ENCODE measurements around the gene TIGD7.

Gene TIGD7

DNA sequence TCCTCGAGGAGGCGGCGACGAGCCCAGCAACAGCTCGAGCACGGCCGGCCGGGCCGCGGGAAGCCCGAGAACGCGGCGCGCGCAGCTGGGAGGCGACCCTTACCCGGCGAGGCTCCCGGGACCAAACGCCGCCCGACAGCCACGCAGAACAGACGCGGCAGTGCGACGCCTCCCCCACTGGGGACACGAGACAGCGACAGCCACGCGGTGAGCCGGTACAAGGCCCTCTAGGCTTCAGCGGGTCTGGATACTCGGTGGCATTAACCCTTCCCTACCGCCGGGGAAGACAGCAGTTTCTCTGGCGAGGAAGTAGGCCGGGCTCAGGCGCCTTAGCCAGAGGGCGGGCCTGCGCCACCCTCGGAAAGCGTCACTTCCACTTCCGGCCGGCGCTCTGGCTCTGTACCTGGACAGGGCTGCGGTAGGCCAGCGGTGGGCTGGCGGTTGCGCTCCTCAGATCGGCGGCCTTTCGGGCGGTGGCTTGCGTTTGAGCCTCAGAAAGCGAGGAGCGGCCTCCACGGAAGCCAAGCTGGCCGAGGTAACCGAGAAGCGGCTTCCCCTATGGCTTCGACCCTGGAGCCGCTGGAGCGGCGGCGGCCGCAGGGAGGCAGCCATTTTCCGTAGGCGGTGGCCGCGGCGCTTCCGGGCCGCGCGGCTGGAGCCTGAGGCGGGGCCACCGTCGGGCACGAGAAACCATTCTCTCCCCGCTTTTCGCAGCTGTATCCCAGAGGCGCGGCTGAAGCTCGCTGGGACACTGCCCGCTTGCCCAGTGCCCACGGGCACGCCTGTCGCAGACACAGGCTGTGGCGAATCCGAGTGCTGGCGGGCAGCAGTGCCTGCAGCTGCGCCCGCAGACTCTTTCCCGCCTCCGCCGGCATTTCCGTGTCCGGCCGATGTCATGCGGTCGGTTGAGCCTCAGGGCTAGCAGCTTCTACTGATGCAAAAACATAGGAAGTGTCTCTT is at the start of gene TIGD7, which contains the start of gene ZNF75A:
Gene TIGD7 (minus strand): TSS at position 322 of the 960 bp plus-strand sequence. CDS start 4,816 bp downstream, outside the sequence.
Gene ZNF75A (plus strand): TSS at position 389 of the 960 bp plus-strand sequence. CDS start 2,932 bp downstream, outside the sequence.
- Histone ChIP-seq H3K9me3 (ENCODE audit: control insufficient read depth in 5 of 5, low read length in 5 of 5) (peaks cover 24 to 63% (median 49%) of the 10 kb centered on the region in 5 donors), H3K4me3 (ENCODE audit: low read depth in 1 of 5, low read length in 5 of 5) (peak within 1 kb of the TSS; percentile 80 to 93 (median 91)), H3K4me1 (ENCODE audit: control insufficient read depth in 5 of 5, insufficient read depth in 5 of 5, low read length in 5 of 5) (peaks cover 0 to 24% (median 19%) of the 10 kb centered on the region in 5 donors), H3K27me3 (ENCODE audit: control insufficient read depth in 5 of 5, insufficient read depth in 4 of 5, low read length in 5 of 5) (no peaks in the 10 kb centered on the region), H3K9ac (ENCODE audit: low read length in 5 of 5) (peak within 1 kb of the TSS; percentile 48 to 94 (median 87)), H3K36me3 (ENCODE audit: control insufficient read depth in 5 of 5, insufficient read depth in 5 of 5, low read length in 5 of 5) (peaks cover 14 to 33% (median 16%) of the 10 kb centered on the region in 5 donors), H3K27ac (ENCODE audit: low read depth, low read length) (peak within 1 kb of the TSS; percentile 84)

- H3K9ac ChIP-seq (ENCODE audit: low read length in 5 of 5) = no peak overlapping the region
- H3K27ac ChIP-seq (ENCODE audit: low read depth, low read length) = no peak overlapping the region
- H3K4me1 ChIP-seq (ENCODE audit: control insufficient read depth in 5 of 5, insufficient read depth in 5 of 5, low read length in 5 of 5) = no peaks in the 10 kb centered on the region
- no peak overlapping the region for H3K4me3 ChIP-seq (ENCODE audit: low read depth in 1 of 5, low read length in 5 of 5)
- H3K9me3 ChIP-seq (ENCODE audit: control insufficient read depth in 5 of 5, low read length in 5 of 5) = no peaks in the 10 kb centered on the region
- no peaks in the 10 kb centered on the region for H3K36me3 ChIP-seq (ENCODE audit: control insufficient read depth in 5 of 5, insufficient read depth in 5 of 5, low read length in 5 of 5)
- H3K27me3 ChIP-seq (ENCODE audit: control insufficient read depth in 5 of 5, insufficient read depth in 4 of 5, low read length in 5 of 5) = no peaks in the 10 kb centered on the region
Measured at GRCh38 chr16:3349175-3349574, 43.9 kb upstream of the TIGD7 start.

DNA sequence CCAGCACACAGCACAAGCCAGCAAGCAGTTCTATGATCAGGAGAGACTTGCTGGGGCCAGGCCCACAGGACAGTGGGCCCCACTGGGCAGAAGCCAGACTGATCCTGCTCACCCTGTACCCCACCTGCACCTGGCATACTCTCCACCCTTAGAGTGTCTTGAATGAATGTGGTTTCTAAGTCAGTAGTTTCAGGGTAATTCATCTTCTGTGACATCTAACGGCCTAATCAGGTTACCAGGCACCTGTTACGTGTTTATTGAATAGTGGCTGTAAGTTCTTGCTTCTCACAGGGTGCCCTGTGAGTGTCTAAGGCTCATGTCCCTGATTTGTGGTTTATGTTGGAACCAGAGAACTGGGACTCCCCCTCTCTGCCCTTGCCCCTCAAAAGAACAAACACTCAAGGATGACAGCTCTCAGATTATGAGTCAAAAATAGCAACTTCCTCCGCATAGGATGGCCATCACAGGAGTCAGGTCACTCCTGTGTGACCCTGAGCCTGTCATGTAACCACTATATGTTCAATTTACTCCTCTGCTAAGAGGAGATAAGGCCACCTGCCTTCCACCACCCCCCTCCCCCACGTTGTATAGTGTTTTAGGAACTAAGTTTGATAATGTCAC is 43.4 kb upstream of the TIGD7 start:
- no peak overlapping the region for H3K9ac ChIP-seq (ENCODE audit: low read length in 5 of 5)
- no peaks in the 10 kb centered on the region for H3K9me3 ChIP-seq (ENCODE audit: control insufficient read depth in 5 of 5, low read length in 5 of 5)
- no peaks in the 10 kb centered on the region for H3K27me3 ChIP-seq (ENCODE audit: control insufficient read depth in 5 of 5, insufficient read depth in 4 of 5, low read length in 5 of 5)
- H3K27ac ChIP-seq (ENCODE audit: low read depth, low read length) = no peak overlapping the region
- H3K4me1 ChIP-seq (ENCODE audit: control insufficient read depth in 5 of 5, insufficient read depth in 5 of 5, low read length in 5 of 5) = no peaks in the 10 kb centered on the region
- H3K4me3 ChIP-seq (ENCODE audit: low read depth in 1 of 5, low read length in 5 of 5) = no peak overlapping the region
- no peaks in the 10 kb centered on the region for H3K36me3 ChIP-seq (ENCODE audit: control insufficient read depth in 5 of 5, insufficient read depth in 5 of 5, low read length in 5 of 5)

- Histone ChIP-seq H3K9ac (ENCODE audit: low read length in 5 of 5) (no peak overlapping the region), H3K4me1 (ENCODE audit: control insufficient read depth in 5 of 5, insufficient read depth in 5 of 5, low read length in 5 of 5) (no peaks in the 10 kb centered on the region), H3K9me3 (ENCODE audit: control insufficient read depth in 5 of 5, low read length in 5 of 5) (no peaks in the 10 kb centered on the region), H3K27me3 (ENCODE audit: control insufficient read depth in 5 of 5, insufficient read depth in 4 of 5, low read length in 5 of 5) (no peaks in the 10 kb centered on the region), H3K27ac (ENCODE audit: low read depth, low read length) (no peak overlapping the region), H3K36me3 (ENCODE audit: control insufficient read depth in 5 of 5, insufficient read depth in 5 of 5, low read length in 5 of 5) (no peaks in the 10 kb centered on the region), H3K4me3 (ENCODE audit: low read depth in 1 of 5, low read length in 5 of 5) (no peak overlapping the region)
Measured at GRCh38 chr16:3347586-3347985, 42.4 kb upstream of the TIGD7 start.

GRCh38 chr16:3346041-3346440 is 40.8 kb upstream of the TIGD7 start:
- Histone ChIP-seq H3K27ac (ENCODE audit: low read depth, low read length) (no peak overlapping the region), H3K9ac (ENCODE audit: low read length in 5 of 5) (no peak overlapping the region), H3K36me3 (ENCODE audit: control insufficient read depth in 5 of 5, insufficient read depth in 5 of 5, low read length in 5 of 5) (no peaks in the 10 kb centered on the region), H3K9me3 (ENCODE audit: control insufficient read depth in 5 of 5, low read length in 5 of 5) (no peaks in the 10 kb centered on the region), H3K4me1 (ENCODE audit: control insufficient read depth in 5 of 5, insufficient read depth in 5 of 5, low read length in 5 of 5) (no peaks in the 10 kb centered on the region), H3K4me3 (ENCODE audit: low read depth in 1 of 5, low read length in 5 of 5) (no peak overlapping the region), H3K27me3 (ENCODE audit: control insufficient read depth in 5 of 5, insufficient read depth in 4 of 5, low read length in 5 of 5) (no peaks in the 10 kb centered on the region)

- Histone ChIP-seq H3K9me3 (ENCODE audit: control insufficient read depth in 5 of 5, low read length in 5 of 5) (peaks cover 0 to 24% (median 17%) of the 10 kb centered on the region in 5 donors), H3K4me3 (ENCODE audit: low read depth in 1 of 5, low read length in 5 of 5) (no peak overlapping the region), H3K27me3 (ENCODE audit: control insufficient read depth in 5 of 5, insufficient read depth in 4 of 5, low read length in 5 of 5) (no peaks in the 10 kb centered on the region)
Measured at GRCh38 chr16:3328643-3329042, 23.4 kb upstream of the TIGD7 start.

DNA sequence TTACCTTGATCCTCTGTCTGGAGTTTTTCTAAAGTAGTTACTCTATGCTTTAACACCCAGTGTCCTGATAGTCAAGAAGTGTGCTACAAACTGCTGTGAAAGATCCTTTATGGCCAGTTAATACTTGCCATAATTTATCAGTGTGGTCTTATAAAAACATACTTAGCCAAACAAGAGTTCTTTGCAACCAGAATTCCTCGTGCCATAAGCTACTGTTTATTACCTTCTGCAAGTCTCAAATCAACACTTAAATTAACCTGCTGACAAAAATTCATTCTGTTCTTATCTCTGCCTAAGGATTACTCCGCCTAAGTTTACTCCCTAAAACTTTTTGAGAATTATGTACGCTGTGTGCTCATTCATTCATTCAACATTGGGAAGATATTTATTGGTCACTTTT is 22.9 kb upstream of the TIGD7 start:
- H3K9me3 ChIP-seq (ENCODE audit: control insufficient read depth in 5 of 5, low read length in 5 of 5) = peaks cover 0 to 29% (median 21%) of the 10 kb centered on the region in 5 donors
- H3K9ac ChIP-seq (ENCODE audit: low read length in 5 of 5) = no peak overlapping the region
- H3K4me1 ChIP-seq (ENCODE audit: control insufficient read depth in 5 of 5, insufficient read depth in 5 of 5, low read length in 5 of 5) = no peaks in the 10 kb centered on the region
- no peaks in the 10 kb centered on the region for H3K27me3 ChIP-seq (ENCODE audit: control insufficient read depth in 5 of 5, insufficient read depth in 4 of 5, low read length in 5 of 5)
- no peak overlapping the region for H3K4me3 ChIP-seq (ENCODE audit: low read depth in 1 of 5, low read length in 5 of 5)
- no peaks in the 10 kb centered on the region for H3K36me3 ChIP-seq (ENCODE audit: control insufficient read depth in 5 of 5, insufficient read depth in 5 of 5, low read length in 5 of 5)
- H3K27ac ChIP-seq (ENCODE audit: low read depth, low read length) = no peak overlapping the region

More at GRCh38 chr16:3328643-3329042, 23.4 kb upstream of the TIGD7 start:
- H3K4me1 ChIP-seq (ENCODE audit: control insufficient read depth in 5 of 5, insufficient read depth in 5 of 5, low read length in 5 of 5) = no peaks in the 10 kb centered on the region
- no peak overlapping the region for H3K9ac ChIP-seq (ENCODE audit: low read length in 5 of 5)
- H3K27ac ChIP-seq (ENCODE audit: low read depth, low read length) = no peak overlapping the region
- H3K36me3 ChIP-seq (ENCODE audit: control insufficient read depth in 5 of 5, insufficient read depth in 5 of 5, low read length in 5 of 5) = no peaks in the 10 kb centered on the region

DNA sequence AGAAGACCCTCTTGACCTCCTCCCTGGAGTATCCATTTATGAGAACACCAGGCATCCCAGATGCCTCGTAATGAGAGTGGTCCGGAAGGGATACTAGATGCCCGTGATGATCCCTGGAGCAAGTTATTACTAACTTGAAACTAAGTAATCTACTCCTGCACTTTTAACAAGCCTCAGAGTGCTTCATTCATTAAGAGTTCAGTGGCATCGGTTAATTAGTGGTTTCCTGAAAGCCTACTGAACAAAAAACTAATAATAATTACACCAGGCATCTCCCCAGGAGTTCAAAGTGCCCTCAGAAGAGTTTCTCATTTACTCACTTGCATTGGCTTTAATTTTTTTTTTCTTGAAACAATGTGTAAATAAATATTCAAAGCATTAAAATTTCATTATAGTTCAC is 22.3 kb upstream of the TIGD7 start:
- H3K9ac ChIP-seq (ENCODE audit: low read length in 5 of 5) = no peak overlapping the region
- no peak overlapping the region for H3K4me3 ChIP-seq (ENCODE audit: low read depth in 1 of 5, low read length in 5 of 5)
- no peak overlapping the region for H3K27ac ChIP-seq (ENCODE audit: low read depth, low read length)
- no peaks in the 10 kb centered on the region for H3K27me3 ChIP-seq (ENCODE audit: control insufficient read depth in 5 of 5, insufficient read depth in 4 of 5, low read length in 5 of 5)
- no peaks in the 10 kb centered on the region for H3K4me1 ChIP-seq (ENCODE audit: control insufficient read depth in 5 of 5, insufficient read depth in 5 of 5, low read length in 5 of 5)
- H3K9me3 ChIP-seq (ENCODE audit: control insufficient read depth in 5 of 5, low read length in 5 of 5) = peaks cover 0 to 33% (median 26%) of the 10 kb centered on the region in 5 donors
- no peaks in the 10 kb centered on the region for H3K36me3 ChIP-seq (ENCODE audit: control insufficient read depth in 5 of 5, insufficient read depth in 5 of 5, low read length in 5 of 5)

DNA sequence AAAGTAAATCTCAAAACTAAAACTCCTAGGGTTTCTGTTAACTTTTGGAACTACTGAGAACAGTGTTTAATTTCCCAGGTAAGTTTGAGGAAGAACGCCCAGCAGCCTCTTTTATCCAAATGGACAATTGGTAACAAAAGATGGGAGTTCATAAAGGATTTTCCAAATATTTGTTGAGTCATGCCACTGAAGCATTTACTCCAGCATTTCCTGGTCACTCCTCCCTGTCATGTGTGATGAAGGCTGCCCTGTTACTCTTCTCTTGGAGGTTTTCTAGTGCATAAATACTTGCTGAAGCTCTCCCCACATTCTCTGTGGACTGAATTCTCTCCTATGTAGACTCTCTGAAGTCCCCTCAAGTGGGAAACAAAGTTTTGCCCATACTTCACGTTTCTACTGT is 16.6 kb upstream of the TIGD7 start:
- Histone ChIP-seq H3K9ac (ENCODE audit: low read length in 5 of 5) (no peak overlapping the region), H3K36me3 (ENCODE audit: control insufficient read depth in 5 of 5, insufficient read depth in 5 of 5, low read length in 5 of 5) (peaks cover 11 to 15% (median 14%) of the 10 kb centered on the region in 5 donors), H3K9me3 (ENCODE audit: control insufficient read depth in 5 of 5, low read length in 5 of 5) (peaks cover 32 to 85% (median 77%) of the 10 kb centered on the region in 5 donors), H3K4me3 (ENCODE audit: low read depth in 1 of 5, low read length in 5 of 5) (peak overlapping the region in 1 of 5 donors; percentile 30), H3K4me1 (ENCODE audit: control insufficient read depth in 5 of 5, insufficient read depth in 5 of 5, low read length in 5 of 5) (no peaks in the 10 kb centered on the region), H3K27ac (ENCODE audit: low read depth, low read length) (no peak overlapping the region), H3K27me3 (ENCODE audit: control insufficient read depth in 5 of 5, insufficient read depth in 4 of 5, low read length in 5 of 5) (no peaks in the 10 kb centered on the region)

Data from subcutaneous abdominal adipose tissue (tissue), 5 donors.